ENCODE data around the gene SMIM32. TPM values are rescaled to one million over a fixed set of nuclear protein-coding genes. Genes with fewer than 3 reads are reported as not detected.

Gene SMIM32
- total and polyA plus RNA-seq, 4 donors: 0.02 TPM; not detected in 3

DNA sequence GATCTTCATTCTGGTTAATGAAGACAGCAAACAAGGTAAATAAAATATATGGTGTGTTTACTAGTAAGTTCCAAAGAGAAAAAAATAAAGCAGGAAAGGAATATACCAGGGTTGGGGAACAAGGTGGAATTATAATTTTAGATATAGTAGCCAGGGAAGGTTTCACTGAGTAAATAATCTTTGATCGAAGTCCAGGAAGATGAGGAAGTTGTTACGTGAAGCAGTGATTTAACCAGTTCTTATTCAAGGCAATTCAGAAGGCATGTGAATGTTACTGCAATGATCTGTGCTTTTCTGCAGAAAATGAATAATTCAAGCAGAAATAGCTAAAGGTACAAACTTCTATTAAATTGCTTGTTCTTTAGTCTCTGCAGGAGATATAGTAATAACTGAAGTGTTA, 6.2 kb downstream of the SMIM32 start:
- no peak for DNase-seq (ENCODE audit: low spot score)
- Histone ChIP-seq H3K27ac (ENCODE audit: low read depth in 1 of 2, low read length in 2 of 2) (no peak overlapping the region), H3K36me3 (ENCODE audit: control insufficient read depth in 4 of 4, insufficient read depth in 3 of 4, low read depth in 1 of 4, low read length in 3 of 4) (peaks cover 0 to 4% (median under 1%) of the 10 kb centered on the region in 4 donors), H3K9ac (ENCODE audit: low read depth in 1 of 2, low read length in 2 of 2) (no peak overlapping the region), H3K4me1 (ENCODE audit: control insufficient read depth in 4 of 4, insufficient read depth in 4 of 4, low read length in 3 of 4) (peaks cover 3 to 6% (median 5%) of the 10 kb centered on the region in 4 donors), H3K27me3 (ENCODE audit: control insufficient read depth in 4 of 4, insufficient read depth in 4 of 4, low read length in 3 of 4) (no peaks in the 10 kb centered on the region), H3K9me3 (ENCODE audit: control insufficient read depth in 4 of 4, low read length in 3 of 4) (no peaks in the 10 kb centered on the region), H3K4me3 (ENCODE audit: low read depth in 1 of 3, low read length in 3 of 3) (no peak overlapping the region)
- TF ChIP-seq FOXA1 (IDR thresholded peaks at IDR 0.05) (no peak), HNF4A (conservative IDR thresholded peaks at IDR 0.05) (peak in 1 of 2 donors; percentile 7), HNF4G (IDR thresholded peaks at IDR 0.05) (no peak)
- WGBS: 34% methylated on average over 2 of the region's 2 CpGs

DNA sequence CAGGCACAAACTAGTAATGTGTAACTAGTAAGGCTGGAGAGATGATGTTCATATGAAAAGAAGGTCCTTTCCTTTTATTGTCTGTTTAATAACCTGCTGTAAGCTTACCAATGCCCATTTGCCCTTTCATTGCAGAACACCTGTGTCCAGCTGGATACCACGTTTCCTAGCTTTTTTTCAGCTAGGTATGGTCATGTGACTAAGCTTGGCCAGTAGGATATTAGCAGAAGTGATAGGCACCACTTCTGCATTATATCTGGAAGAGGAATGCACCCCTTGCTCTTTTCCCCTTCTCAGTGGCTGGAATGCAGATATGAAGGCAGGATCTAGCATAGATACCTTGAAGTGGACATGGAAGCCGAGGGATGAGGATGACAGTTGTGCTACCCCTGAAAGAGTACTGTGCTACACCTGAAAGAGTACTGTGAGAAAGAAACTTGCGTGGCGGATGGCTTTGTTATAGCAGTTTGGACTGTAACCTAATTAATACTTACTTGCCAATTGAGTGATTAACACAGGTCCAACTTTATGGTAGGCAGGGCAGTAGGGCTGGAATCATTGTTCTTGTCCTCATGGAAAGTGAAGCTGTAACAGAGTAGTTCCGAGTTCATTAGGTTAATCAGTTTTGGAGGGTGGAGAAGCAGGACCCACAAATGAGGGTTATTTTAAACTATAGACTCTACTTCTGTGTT, 6.8 kb downstream of the SMIM32 start:
- H3K9me3 ChIP-seq (ENCODE audit: control insufficient read depth in 4 of 4, low read length in 3 of 4): no peaks in the 10 kb centered on the region
- H3K27me3 ChIP-seq (ENCODE audit: control insufficient read depth in 4 of 4, insufficient read depth in 4 of 4, low read length in 3 of 4): no peaks in the 10 kb centered on the region
- 90% methylated on average over 5 of the region's 5 CpGs for WGBS
- peaks cover 0 to 4% (median under 1%) of the 10 kb centered on the region in 4 donors for H3K36me3 ChIP-seq (ENCODE audit: control insufficient read depth in 4 of 4, insufficient read depth in 3 of 4, low read depth in 1 of 4, low read length in 3 of 4)
- H3K9ac ChIP-seq (ENCODE audit: low read depth in 1 of 2, low read length in 2 of 2): no peak overlapping the region
- DNase-seq (ENCODE audit: low spot score): no peak
- H3K4me1 ChIP-seq (ENCODE audit: control insufficient read depth in 4 of 4, insufficient read depth in 4 of 4, low read length in 3 of 4): no peaks in the 10 kb centered on the region
- no peak overlapping the region for H3K27ac ChIP-seq (ENCODE audit: low read depth in 1 of 2, low read length in 2 of 2)
- TF ChIP-seq, protein P1, sequence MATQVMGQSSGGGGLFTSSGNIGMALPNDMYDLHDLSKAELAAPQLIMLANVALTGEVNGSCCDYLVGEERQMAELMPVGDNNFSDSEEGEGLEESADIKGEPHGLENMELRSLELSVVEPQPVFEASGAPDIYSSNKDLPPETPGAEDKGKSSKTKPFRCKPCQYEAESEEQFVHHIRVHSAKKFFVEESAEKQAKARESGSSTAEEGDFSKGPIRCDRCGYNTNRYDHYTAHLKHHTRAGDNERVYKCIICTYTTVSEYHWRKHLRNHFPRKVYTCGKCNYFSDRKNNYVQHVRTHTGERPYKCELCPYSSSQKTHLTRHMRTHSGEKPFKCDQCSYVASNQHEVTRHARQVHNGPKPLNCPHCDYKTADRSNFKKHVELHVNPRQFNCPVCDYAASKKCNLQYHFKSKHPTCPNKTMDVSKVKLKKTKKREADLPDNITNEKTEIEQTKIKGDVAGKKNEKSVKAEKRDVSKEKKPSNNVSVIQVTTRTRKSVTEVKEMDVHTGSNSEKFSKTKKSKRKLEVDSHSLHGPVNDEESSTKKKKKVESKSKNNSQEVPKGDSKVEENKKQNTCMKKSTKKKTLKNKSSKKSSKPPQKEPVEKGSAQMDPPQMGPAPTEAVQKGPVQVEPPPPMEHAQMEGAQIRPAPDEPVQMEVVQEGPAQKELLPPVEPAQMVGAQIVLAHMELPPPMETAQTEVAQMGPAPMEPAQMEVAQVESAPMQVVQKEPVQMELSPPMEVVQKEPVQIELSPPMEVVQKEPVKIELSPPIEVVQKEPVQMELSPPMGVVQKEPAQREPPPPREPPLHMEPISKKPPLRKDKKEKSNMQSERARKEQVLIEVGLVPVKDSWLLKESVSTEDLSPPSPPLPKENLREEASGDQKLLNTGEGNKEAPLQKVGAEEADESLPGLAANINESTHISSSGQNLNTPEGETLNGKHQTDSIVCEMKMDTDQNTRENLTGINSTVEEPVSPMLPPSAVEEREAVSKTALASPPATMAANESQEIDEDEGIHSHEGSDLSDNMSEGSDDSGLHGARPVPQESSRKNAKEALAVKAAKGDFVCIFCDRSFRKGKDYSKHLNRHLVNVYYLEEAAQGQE (IDR thresholded peaks at IDR 0.05): no peak
- no peak for TF ChIP-seq FOXA1 (IDR thresholded peaks at IDR 0.05)
- TF ChIP-seq YY1 (IDR thresholded peaks at IDR 0.05): no peak
- TF ChIP-seq TAF1 (conservative IDR thresholded peaks at IDR 0.05): no peak
- TF ChIP-seq, protein P2, sequence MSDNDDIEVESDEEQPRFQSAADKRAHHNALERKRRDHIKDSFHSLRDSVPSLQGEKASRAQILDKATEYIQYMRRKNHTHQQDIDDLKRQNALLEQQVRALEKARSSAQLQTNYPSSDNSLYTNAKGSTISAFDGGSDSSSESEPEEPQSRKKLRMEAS (IDR thresholded peaks at IDR 0.05): no peak
- TF ChIP-seq, protein P3, sequence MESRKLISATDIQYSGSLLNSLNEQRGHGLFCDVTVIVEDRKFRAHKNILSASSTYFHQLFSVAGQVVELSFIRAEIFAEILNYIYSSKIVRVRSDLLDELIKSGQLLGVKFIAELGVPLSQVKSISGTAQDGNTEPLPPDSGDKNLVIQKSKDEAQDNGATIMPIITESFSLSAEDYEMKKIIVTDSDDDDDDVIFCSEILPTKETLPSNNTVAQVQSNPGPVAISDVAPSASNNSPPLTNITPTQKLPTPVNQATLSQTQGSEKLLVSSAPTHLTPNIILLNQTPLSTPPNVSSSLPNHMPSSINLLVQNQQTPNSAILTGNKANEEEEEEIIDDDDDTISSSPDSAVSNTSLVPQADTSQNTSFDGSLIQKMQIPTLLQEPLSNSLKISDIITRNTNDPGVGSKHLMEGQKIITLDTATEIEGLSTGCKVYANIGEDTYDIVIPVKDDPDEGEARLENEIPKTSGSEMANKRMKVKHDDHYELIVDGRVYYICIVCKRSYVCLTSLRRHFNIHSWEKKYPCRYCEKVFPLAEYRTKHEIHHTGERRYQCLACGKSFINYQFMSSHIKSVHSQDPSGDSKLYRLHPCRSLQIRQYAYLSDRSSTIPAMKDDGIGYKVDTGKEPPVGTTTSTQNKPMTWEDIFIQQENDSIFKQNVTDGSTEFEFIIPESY (IDR thresholded peaks at IDR 0.05): no peak
- H3K4me3 ChIP-seq (ENCODE audit: low read depth in 1 of 3, low read length in 3 of 3): no peak overlapping the region

DNA sequence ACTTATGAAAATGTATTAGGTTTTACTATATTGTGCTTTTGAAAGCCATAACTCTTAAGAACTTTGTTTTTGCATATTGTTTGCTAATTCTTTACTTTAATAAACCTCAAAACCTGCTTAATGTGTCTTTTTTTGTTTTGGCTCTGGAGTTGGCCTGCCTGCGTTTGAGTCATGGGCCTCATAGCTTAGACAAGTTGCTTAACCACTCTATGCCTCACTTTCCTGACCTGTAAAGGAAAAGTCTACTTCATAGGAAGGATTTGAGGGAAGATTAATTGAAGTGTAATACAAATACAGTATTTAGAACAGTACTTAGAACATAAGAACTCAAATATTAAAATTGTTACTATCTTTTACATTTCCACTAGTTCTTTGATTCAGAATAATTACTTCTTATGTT, 10.3 kb downstream of the SMIM32 start:
- Histone ChIP-seq H3K4me3 (ENCODE audit: low read depth in 1 of 3, low read length in 3 of 3) (no peak overlapping the region), H3K4me1 (ENCODE audit: control insufficient read depth in 4 of 4, insufficient read depth in 4 of 4, low read length in 3 of 4) (no peaks in the 10 kb centered on the region), H3K27ac (ENCODE audit: low read depth in 1 of 2, low read length in 2 of 2) (no peak overlapping the region), H3K27me3 (ENCODE audit: control insufficient read depth in 4 of 4, insufficient read depth in 4 of 4, low read length in 3 of 4) (no peaks in the 10 kb centered on the region), H3K36me3 (ENCODE audit: control insufficient read depth in 4 of 4, insufficient read depth in 3 of 4, low read depth in 1 of 4, low read length in 3 of 4) (peaks cover under 1 to 18% (median 4%) of the 10 kb centered on the region in 4 donors), H3K9ac (ENCODE audit: low read depth in 1 of 2, low read length in 2 of 2) (no peak overlapping the region), H3K9me3 (ENCODE audit: control insufficient read depth in 4 of 4, low read length in 3 of 4) (no peaks in the 10 kb centered on the region)
- WGBS: 90% methylated on average over 1 of the region's 1 CpG
- DNase-seq (ENCODE audit: low spot score): no peak
- TF ChIP-seq SP1 (IDR thresholded peaks at IDR 0.05) (no peak), GABPA (IDR thresholded peaks at IDR 0.05 in 1 of 2, conservative IDR thresholded peaks at IDR 0.05 in 1 of 2) (no peak), HNF4A (conservative IDR thresholded peaks at IDR 0.05) (no peak), FOXA1 (IDR thresholded peaks at IDR 0.05) (no peak)
- TF ChIP-seq, protein P3 (IDR thresholded peaks at IDR 0.05): no peak
- TF ChIP-seq, protein P4, sequence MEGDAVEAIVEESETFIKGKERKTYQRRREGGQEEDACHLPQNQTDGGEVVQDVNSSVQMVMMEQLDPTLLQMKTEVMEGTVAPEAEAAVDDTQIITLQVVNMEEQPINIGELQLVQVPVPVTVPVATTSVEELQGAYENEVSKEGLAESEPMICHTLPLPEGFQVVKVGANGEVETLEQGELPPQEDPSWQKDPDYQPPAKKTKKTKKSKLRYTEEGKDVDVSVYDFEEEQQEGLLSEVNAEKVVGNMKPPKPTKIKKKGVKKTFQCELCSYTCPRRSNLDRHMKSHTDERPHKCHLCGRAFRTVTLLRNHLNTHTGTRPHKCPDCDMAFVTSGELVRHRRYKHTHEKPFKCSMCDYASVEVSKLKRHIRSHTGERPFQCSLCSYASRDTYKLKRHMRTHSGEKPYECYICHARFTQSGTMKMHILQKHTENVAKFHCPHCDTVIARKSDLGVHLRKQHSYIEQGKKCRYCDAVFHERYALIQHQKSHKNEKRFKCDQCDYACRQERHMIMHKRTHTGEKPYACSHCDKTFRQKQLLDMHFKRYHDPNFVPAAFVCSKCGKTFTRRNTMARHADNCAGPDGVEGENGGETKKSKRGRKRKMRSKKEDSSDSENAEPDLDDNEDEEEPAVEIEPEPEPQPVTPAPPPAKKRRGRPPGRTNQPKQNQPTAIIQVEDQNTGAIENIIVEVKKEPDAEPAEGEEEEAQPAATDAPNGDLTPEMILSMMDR (IDR thresholded peaks at IDR 0.05; ENCODE audit: low read depth, low read length, missing input control): no peak
